Type B pancreatic cell (in vitro differentiated cells): Measurements from ENCODE around the gene ARHGDIA. TPM values are rescaled to one million over a fixed set of nuclear protein-coding genes. Genes with fewer than 3 reads are reported as not detected.

Experiments used
- DNase-seq: peaks from one replicate; pipeline ENCODE4 v3.0.0; 2021; ENCODE audit warnings: mixed read lengths; ENCODE audit not compliant: unreplicated experiment; ENCODE audit errors: extremely low spot score
- H3K27ac Mint-ChIP-seq: 2 replicates; pipeline ENCODE4 v1.8.0; 2021; ENCODE audit warnings: mild to moderate bottlenecking, mixed read lengths
- H3K27me3 Mint-ChIP-seq: 2 replicates; pipeline ENCODE4 v1.8.0; 2021; ENCODE audit warnings: mixed read lengths
- H3K36me3 Mint-ChIP-seq: 2 replicates; pipeline ENCODE4 v1.8.0; 2021; ENCODE audit warnings: mixed read lengths
- H3K4me1 Mint-ChIP-seq: one replicate; pipeline ENCODE4 v1.8.0; 2021; ENCODE audit warnings: mixed read lengths; ENCODE audit not compliant: unreplicated experiment
- H3K4me3 Mint-ChIP-seq: 2 replicates; pipeline ENCODE4 v1.8.0; 2021; ENCODE audit warnings: mild to moderate bottlenecking, mixed read lengths
- H3K9me3 Mint-ChIP-seq: 2 replicates; pipeline ENCODE4 v1.8.0; 2021; ENCODE audit warnings: mixed read lengths
- total RNA-seq: library from RNA; stranded (reverse); gene quantifications from 2 replicates; pipeline ENCODE4 v1.2.1, GENCODE V29; 2021; ENCODE audit warnings: low replicate concordance
- TF ChIP-seq, protein P1 (sequence below): fragments of 200-600 bp; sonication (generic); conservative IDR thresholded peaks from 2 replicates; pipeline ENCODE4 v1.5.0; 2021; ENCODE audit warnings: antibody characterized with exemption, mild to moderate bottlenecking

ARHGDIA gene
- total RNA-seq, 1 donor from 2014 or later = 250 TPM

- peaks cover 18% of the 10 kb centered on the region for H3K36me3 Mint-ChIP-seq
- TF ChIP-seq, protein P1, sequence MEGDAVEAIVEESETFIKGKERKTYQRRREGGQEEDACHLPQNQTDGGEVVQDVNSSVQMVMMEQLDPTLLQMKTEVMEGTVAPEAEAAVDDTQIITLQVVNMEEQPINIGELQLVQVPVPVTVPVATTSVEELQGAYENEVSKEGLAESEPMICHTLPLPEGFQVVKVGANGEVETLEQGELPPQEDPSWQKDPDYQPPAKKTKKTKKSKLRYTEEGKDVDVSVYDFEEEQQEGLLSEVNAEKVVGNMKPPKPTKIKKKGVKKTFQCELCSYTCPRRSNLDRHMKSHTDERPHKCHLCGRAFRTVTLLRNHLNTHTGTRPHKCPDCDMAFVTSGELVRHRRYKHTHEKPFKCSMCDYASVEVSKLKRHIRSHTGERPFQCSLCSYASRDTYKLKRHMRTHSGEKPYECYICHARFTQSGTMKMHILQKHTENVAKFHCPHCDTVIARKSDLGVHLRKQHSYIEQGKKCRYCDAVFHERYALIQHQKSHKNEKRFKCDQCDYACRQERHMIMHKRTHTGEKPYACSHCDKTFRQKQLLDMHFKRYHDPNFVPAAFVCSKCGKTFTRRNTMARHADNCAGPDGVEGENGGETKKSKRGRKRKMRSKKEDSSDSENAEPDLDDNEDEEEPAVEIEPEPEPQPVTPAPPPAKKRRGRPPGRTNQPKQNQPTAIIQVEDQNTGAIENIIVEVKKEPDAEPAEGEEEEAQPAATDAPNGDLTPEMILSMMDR = no peak
- peak overlapping the region; percentile 87 for H3K4me3 Mint-ChIP-seq
- peaks cover 23% of the 10 kb centered on the region for H3K4me1 Mint-ChIP-seq
- no peaks in the 10 kb centered on the region for H3K27me3 Mint-ChIP-seq
- peak overlapping the region; percentile 92 for H3K27ac Mint-ChIP-seq
- no peaks in the 10 kb centered on the region for H3K9me3 Mint-ChIP-seq
- DNase-seq = no peak
Observed at GRCh38 chr17:81916234-81917001, 45.3 kb upstream of the ARHGDIA start.

DNA sequence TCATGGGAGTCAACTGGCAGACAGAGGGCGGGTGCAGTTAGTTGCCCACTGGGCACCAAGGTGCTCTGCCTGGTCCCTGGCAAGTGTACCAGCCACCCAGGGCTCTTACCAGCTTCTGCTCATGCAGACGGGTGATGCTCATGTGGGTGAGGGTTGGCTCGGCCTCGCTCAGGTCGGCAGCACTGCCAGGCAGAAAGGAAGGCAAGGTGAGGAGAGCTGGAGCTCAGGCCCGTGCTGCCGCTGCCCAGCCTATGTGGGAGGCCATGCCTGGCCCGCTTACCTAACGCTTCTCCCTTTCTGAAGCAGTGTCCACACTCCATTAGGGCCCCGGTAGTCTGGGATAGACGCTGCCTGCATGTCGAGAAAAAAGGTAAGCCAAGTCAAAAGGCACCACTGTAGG lies 44.2 kb upstream of the ARHGDIA start:
- DNase-seq = no peak
- no peak overlapping the region for H3K27ac Mint-ChIP-seq
- H3K9me3 Mint-ChIP-seq = no peaks in the 10 kb centered on the region
- no peaks in the 10 kb centered on the region for H3K27me3 Mint-ChIP-seq
- peaks cover 18% of the 10 kb centered on the region for H3K36me3 Mint-ChIP-seq
- H3K4me3 Mint-ChIP-seq = peak overlapping the region; percentile 25
- TF ChIP-seq, protein P1 = no peak
- H3K4me1 Mint-ChIP-seq = peaks cover 23% of the 10 kb centered on the region

GRCh38 chr17:81914103-81914850 lies 43.1 kb upstream of the ARHGDIA start:
- Mint-ChIP-seq H3K36me3 (peaks cover 16% of the 10 kb centered on the region), H3K4me3 (no peak overlapping the region), H3K9me3 (no peaks in the 10 kb centered on the region), H3K27ac (no peak overlapping the region), H3K27me3 (no peaks in the 10 kb centered on the region), H3K4me1 (peaks cover 19% of the 10 kb centered on the region)
- DNase-seq = no peak
- TF ChIP-seq, protein P1 = no peak

- Mint-ChIP-seq H3K9me3 (no peaks in the 10 kb centered on the region), H3K27ac (peak overlapping the region; percentile 94), H3K4me3 (peak overlapping the region; percentile 72), H3K27me3 (no peaks in the 10 kb centered on the region), H3K36me3 (peaks cover 11% of the 10 kb centered on the region), H3K4me1 (peaks cover 13% of the 10 kb centered on the region)
- no peak for DNase-seq
- TF ChIP-seq, protein P1 = no peak
Observed at GRCh38 chr17:81913394-81914102, 42.4 kb upstream of the ARHGDIA start.

DNA sequence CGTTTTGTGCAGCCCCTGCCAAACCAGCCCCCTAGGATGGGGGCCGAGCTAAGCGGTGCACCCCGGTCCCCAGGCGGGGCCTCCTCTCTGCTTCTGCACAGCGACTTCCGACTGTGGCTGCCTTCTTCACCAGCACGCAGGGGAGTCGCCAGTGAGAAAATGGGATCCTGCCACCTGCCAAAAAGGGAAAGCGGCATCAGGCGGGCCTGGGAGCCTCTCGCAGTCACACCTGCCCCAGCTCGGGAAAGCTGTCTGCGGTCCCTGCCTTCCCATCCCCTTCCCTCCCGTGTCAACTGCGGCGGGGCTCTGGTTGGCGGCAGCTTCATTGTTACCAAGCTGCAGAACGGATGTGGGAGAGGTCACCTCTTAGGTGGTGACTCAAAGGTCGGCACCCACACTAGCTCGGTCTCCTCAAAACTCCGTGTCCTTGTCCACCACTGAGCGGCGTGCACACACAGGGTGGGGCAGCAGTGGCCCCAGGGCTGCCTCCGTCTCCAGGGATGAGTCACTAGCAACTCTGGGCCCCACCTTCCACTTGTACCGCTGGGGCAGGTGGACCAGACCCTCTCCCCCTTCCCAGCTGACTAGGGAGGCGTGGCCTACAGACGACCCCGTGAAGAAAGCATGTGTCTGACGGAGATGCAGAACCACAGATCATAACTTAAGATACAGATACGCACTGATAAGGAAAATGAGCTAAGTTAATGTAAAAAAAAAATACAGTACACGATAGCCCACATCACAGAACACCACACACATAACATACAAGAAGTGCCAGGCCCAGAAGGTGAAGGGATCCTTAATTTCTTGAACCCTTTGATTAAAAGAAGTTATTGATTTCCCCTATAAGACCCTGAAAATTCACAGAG lies 41.5 kb upstream of the ARHGDIA start:
- Mint-ChIP-seq H3K4me3 (peak overlapping the region; percentile 72), H3K36me3 (peaks cover 11% of the 10 kb centered on the region), H3K27ac (peak overlapping the region; percentile 94), H3K27me3 (no peaks in the 10 kb centered on the region), H3K4me1 (peaks cover 13% of the 10 kb centered on the region), H3K9me3 (no peaks in the 10 kb centered on the region)
- no peak for DNase-seq
- TF ChIP-seq, protein P1 = no peak
